K562 (cell line): ENCODE results near the gene COL4A4. TPM values are rescaled to one million over a fixed set of nuclear protein-coding genes. Genes with fewer than 3 reads are reported as not detected.

Experiments used
- polyA plus RNA-seq, 8 experiments: library from polyadenylated mRNA; depleted of rRNA in 4 of 8; stranded (reverse) in 5 of 8; unstranded in 3 of 8; fragments of >200 nt; fragmentation: Nextera tagmentation in 2 of 8; fragmentation: Illumina TruSeq in 1 of 8; extraction: Ambion mirVana in 2 of 8; extraction: Trizol in 1 of 8; gene quantifications; 2 replicates each; pipeline versions ENCODE4 v1.2.1 to v1.2.3, GENCODE V29; 2011 to 2014; ENCODE audit warnings: inconsistent platforms in 1 of 8, missing spikeins in 1 of 8
- small RNA-seq: library from RNA; depleted of rRNA; stranded (forward); fragments of <200 nt; gene quantifications from one replicate; pipeline ENCODE3, GENCODE V24; 2014
- total RNA-seq, 7 experiments: library from RNA; depleted of rRNA in 6 of 7; stranded (reverse); fragments of >200 nt in 6 of 7; fragmentation: Illumina TruSeq in 2 of 7; extraction: Trizol in 2 of 7; gene quantifications; 2 replicates each; pipeline versions ENCODE4 v1.2.1 to v1.2.3, GENCODE V29; 2011 to 2021; ENCODE audit warnings: low replicate concordance in 1 of 7

The COL4A4 gene
- total and polyA plus RNA-seq, 9 of the 15 experiments (the other 6 are each of a cell fraction or from before 2014, with no cell fraction given) = under 0.01 to 0.01 TPM; not detected in 7

Small RNA genes within 50 kb of the gene (small RNA-seq; reads per million reads assigned to genes)
- gene RF00554 = not detected

Other genes with a start within 250 kb of the COL4A4 start
- not detected in 2 replicates for gene COL4A3, start 419 bp upstream of the COL4A4 start, total RNA-seq (2014; rRNA removed)
- gene COL4A3, start 419 bp upstream of the COL4A4 start, total RNA-seq (2014; rRNA removed; fragmentation: Illumina TruSeq; extraction: Trizol) = not detected in 2 replicates
- gene COL4A3, start 419 bp upstream of the COL4A4 start, total RNA-seq (2015; rRNA removed; fragmentation: Illumina TruSeq; extraction: Trizol) = not detected in 2 replicates
- gene COL4A3, start 419 bp upstream of the COL4A4 start, total RNA-seq (2021) = 0.27 TPM in 1 of 2 replicates, not detected in the other
- gene COL4A3, start 419 bp upstream of the COL4A4 start, polyA plus RNA-seq (2011; rRNA removed) = not detected in 2 replicates
- not detected in 2 replicates for gene COL4A3, start 419 bp upstream of the COL4A4 start, polyA plus RNA-seq (2014; fragmentation: Illumina TruSeq; extraction: Trizol)
- gene COL4A3, start 419 bp upstream of the COL4A4 start, polyA plus RNA-seq (2014; fragmentation: Nextera tagmentation; extraction: Ambion mirVana) = not detected
- gene COL4A3, start 419 bp upstream of the COL4A4 start, polyA plus RNA-seq (2014; rRNA removed) = not detected in 2 replicates
- 66.9 and 75.4 TPM in 2 replicates for gene MFF, start 161.0 kb upstream of the COL4A4 start, total RNA-seq (2014; rRNA removed)
- gene MFF, start 161.0 kb upstream of the COL4A4 start, total RNA-seq (2014; rRNA removed; fragmentation: Illumina TruSeq; extraction: Trizol) = 62.2 and 71.9 TPM in 2 replicates
- gene MFF, start 161.0 kb upstream of the COL4A4 start, total RNA-seq (2015; rRNA removed; fragmentation: Illumina TruSeq; extraction: Trizol) = 71.3 and 73.7 TPM in 2 replicates
- gene MFF, start 161.0 kb upstream of the COL4A4 start, total RNA-seq (2021) = 47.0 and 49.4 TPM in 2 replicates
- gene MFF, start 161.0 kb upstream of the COL4A4 start, polyA plus RNA-seq (2011; rRNA removed) = 44.1 and 51.5 TPM in 2 replicates
- 53.0 and 58.5 TPM in 2 replicates for gene MFF, start 161.0 kb upstream of the COL4A4 start, polyA plus RNA-seq (2014; fragmentation: Illumina TruSeq; extraction: Trizol)
- gene MFF, start 161.0 kb upstream of the COL4A4 start, polyA plus RNA-seq (2014; fragmentation: Nextera tagmentation; extraction: Ambion mirVana) = 10 to 100 TPM in 1 of 2 experiments, 1 to 10 TPM in 1; 9.4 to 12.6 TPM
- gene MFF, start 161.0 kb upstream of the COL4A4 start, polyA plus RNA-seq (2014; rRNA removed) = 45.9 and 55.7 TPM in 2 replicates
- gene TM4SF20, start 215.1 kb upstream of the COL4A4 start, total RNA-seq (2014; rRNA removed) = not detected in 2 replicates
- not detected in 2 replicates for gene TM4SF20, start 215.1 kb upstream of the COL4A4 start, total RNA-seq (2014; rRNA removed; fragmentation: Illumina TruSeq; extraction: Trizol)
- gene TM4SF20, start 215.1 kb upstream of the COL4A4 start, total RNA-seq (2015; rRNA removed; fragmentation: Illumina TruSeq; extraction: Trizol) = not detected in 2 replicates
- not detected in 2 replicates for gene TM4SF20, start 215.1 kb upstream of the COL4A4 start, total RNA-seq (2021)
- not detected in 2 replicates for gene TM4SF20, start 215.1 kb upstream of the COL4A4 start, polyA plus RNA-seq (2011; rRNA removed)
- gene TM4SF20, start 215.1 kb upstream of the COL4A4 start, polyA plus RNA-seq (2014; fragmentation: Illumina TruSeq; extraction: Trizol) = not detected in 2 replicates
- not detected for gene TM4SF20, start 215.1 kb upstream of the COL4A4 start, polyA plus RNA-seq (2014; fragmentation: Nextera tagmentation; extraction: Ambion mirVana)
- gene TM4SF20, start 215.1 kb upstream of the COL4A4 start, polyA plus RNA-seq (2014; rRNA removed) = not detected in 2 replicates
- gene SCYGR1, start 223.7 kb upstream of the COL4A4 start, total RNA-seq (2014; rRNA removed) = not detected in 2 replicates
- gene SCYGR1, start 223.7 kb upstream of the COL4A4 start, total RNA-seq (2014; rRNA removed; fragmentation: Illumina TruSeq; extraction: Trizol) = not detected in 2 replicates
- gene SCYGR1, start 223.7 kb upstream of the COL4A4 start, total RNA-seq (2015; rRNA removed; fragmentation: Illumina TruSeq; extraction: Trizol) = not detected in 2 replicates
- gene SCYGR1, start 223.7 kb upstream of the COL4A4 start, total RNA-seq (2021) = not detected in 2 replicates
- gene SCYGR1, start 223.7 kb upstream of the COL4A4 start, polyA plus RNA-seq (2011; rRNA removed) = not detected in 2 replicates
- gene SCYGR1, start 223.7 kb upstream of the COL4A4 start, polyA plus RNA-seq (2014; fragmentation: Illumina TruSeq; extraction: Trizol) = not detected in 2 replicates
- not detected for gene SCYGR1, start 223.7 kb upstream of the COL4A4 start, polyA plus RNA-seq (2014; fragmentation: Nextera tagmentation; extraction: Ambion mirVana)
- not detected in 2 replicates for gene SCYGR1, start 223.7 kb upstream of the COL4A4 start, polyA plus RNA-seq (2014; rRNA removed)